Measurements from ENCODE around the gene MAGEB5. TPM values are rescaled to one million over a fixed set of nuclear protein-coding genes. Genes with fewer than 3 reads are reported as not detected.
"Not testable (repeated sequence)": the region's sequence is repeated elsewhere in the genome, so short reads cannot be mapped to it uniquely, and the experiment has no call there.

Gene MAGEB5
- not detected for total RNA-seq

- DNase-seq (ENCODE audit: low spot score): no peak
Observed at GRCh38 chrX:26215869-26216268, at the start of gene MAGEB5. MAGEB5 (plus strand) TSS chrX:26216169; CDS start chrX:26217302, 1,133 bp downstream.

GRCh38 chrX:26192204-26192603, 23.8 kb upstream of the MAGEB5 start, which contains the start of gene MAGEB6:
MAGEB6 (plus strand) TSS chrX:26192440; CDS start chrX:26193847, 1,407 bp downstream.
- no peak for DNase-seq (ENCODE audit: low spot score)

- DNase-seq (ENCODE audit: low spot score): no peak
Observed at GRCh38 chrX:26203561-26203960, 12.4 kb upstream of the MAGEB5 start.

GRCh38 chrX:26204717-26205116, 11.3 kb upstream of the MAGEB5 start:
- DNase-seq (ENCODE audit: low spot score): not testable (repeated sequence)

GRCh38 chrX:26208012-26208411, 8.0 kb upstream of the MAGEB5 start:
- DNase-seq (ENCODE audit: low spot score): no peak

GRCh38 chrX:26219351-26219750, 3.4 kb downstream of the MAGEB5 start:
- no peak for DNase-seq (ENCODE audit: low spot score)

- no peak for DNase-seq (ENCODE audit: low spot score)
Observed at GRCh38 chrX:26234177-26234576, 18.2 kb downstream of the MAGEB5 start.

- no peak for DNase-seq (ENCODE audit: low spot score)
Observed at GRCh38 chrX:26253526-26253925, 37.6 kb downstream of the MAGEB5 start.

- no peak for DNase-seq (ENCODE audit: low spot score)
Observed at GRCh38 chrX:26254436-26254835, 38.5 kb downstream of the MAGEB5 start.

- no peak for DNase-seq (ENCODE audit: low spot score)
Observed at GRCh38 chrX:26262121-26262523, 46.2 kb downstream of the MAGEB5 start.

Other genes starting within 250 kb of the MAGEB5 start
- gene MAGEB18, start 77.8 kb upstream of the MAGEB5 start, total RNA-seq: not detected
- gene MAGEB6B, start 55.6 kb upstream of the MAGEB5 start, total RNA-seq: not detected
- gene MAGEB6, start 23.7 kb upstream of the MAGEB5 start, total RNA-seq: not detected

Data from mucosa of gallbladder (tissue), 1 donor.